ENCODE measurements around the gene TMEM63C. TPM values are rescaled to one million over a fixed set of nuclear protein-coding genes. Genes with fewer than 3 reads are reported as not detected.

TMEM63C gene
- total RNA-seq, 5 donors from 2014 or later (not counting 1 experiment from before 2014, with no cell fraction given) = 0.76 to 2.6 (median 1.3) TPM

DNA sequence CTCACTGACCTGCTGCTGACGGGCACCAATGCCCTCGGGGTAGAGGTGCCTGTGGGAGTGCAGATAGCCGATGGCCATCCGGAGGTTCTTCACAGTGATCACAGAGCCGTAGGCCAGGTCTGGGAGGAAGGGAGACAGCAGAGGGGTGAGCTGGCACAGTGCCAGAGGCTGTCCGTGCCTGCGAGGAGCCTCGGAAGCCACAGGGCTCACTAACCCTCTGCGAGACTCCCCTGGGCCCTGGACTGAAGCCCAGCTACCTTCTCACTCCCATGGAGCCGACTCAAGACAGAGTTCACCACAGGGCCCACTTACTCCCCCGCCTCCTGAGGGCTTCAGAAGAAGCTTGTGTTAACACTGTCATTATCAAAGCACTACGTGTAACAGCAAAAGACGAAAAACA is 114.6 kb downstream of the TMEM63C start:
- H3K4me3 Mint-ChIP-seq = no peak overlapping the region
- no peaks in the 10 kb centered on the region for H3K4me1 Mint-ChIP-seq
- ATAC-seq (replicated peaks in 1 of 4) = no peak
- CTCF ChIA-PET = interaction anchor here in 1 of 2 donors (0.6 kb wide), 1 partner anchor 171 kb away, joined by 3 read pairs; no protein-coding TSS in a partner anchor
- POLR2A ChIA-PET = no interaction called here
- no peaks in the 10 kb centered on the region for H3K27me3 Mint-ChIP-seq
- Histone ChIP-seq H3K36me3 (ENCODE audit: control insufficient read depth in 2 of 2, extremely low read depth in 1 of 2, insufficient read depth in 1 of 2, low read length in 1 of 2) (peaks cover 0 to 5% of the 10 kb centered on the region in 2 donors), H3K4me3 (ENCODE audit: control insufficient read depth in 1 of 2, extremely low read depth in 1 of 2, low read length in 1 of 2) (no peak overlapping the region), H3K9me3 (no peaks in the 10 kb centered on the region), H3K27me3 (replicated peaks in 1 of 2; ENCODE audit: control insufficient read depth in 2 of 2, extremely low read depth in 1 of 2, insufficient read depth in 2 of 2, low read length in 1 of 2) (no peaks in the 10 kb centered on the region), H3K4me1 (ENCODE audit: control insufficient read depth in 1 of 2, extremely low read depth in 1 of 2, insufficient read depth in 2 of 2, low read length in 2 of 2) (no peaks in the 10 kb centered on the region), H3K27ac (ENCODE audit: low read length) (no peak overlapping the region)
- H3K27ac Mint-ChIP-seq = no peak overlapping the region
- 92% methylated on average over 7 of the region's 13 CpGs for WGBS (ENCODE audit: insufficient coverage)
- DNase-seq = no peak
- no peaks in the 10 kb centered on the region for H3K9me3 Mint-ChIP-seq
- peaks cover 34% of the 10 kb centered on the region for H3K36me3 Mint-ChIP-seq

DNA sequence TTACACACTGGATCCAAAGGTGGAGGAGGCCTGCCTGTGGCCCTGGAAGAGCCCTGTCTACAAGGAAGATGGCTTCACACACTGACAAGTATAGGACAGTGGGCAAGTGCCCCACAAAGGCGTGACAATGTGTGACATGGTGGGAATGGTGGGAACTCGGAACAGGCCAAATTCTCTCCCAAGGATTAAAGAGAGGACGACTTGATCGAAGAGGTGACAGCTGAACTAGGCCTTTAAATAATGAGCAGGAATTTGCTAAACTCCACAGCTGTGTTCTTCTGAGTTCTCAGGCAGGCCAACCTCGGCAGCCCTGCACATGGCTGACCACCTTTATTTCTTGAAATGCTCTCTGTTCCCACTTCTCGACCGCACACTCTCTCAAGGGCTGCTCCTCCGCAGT is 115.3 kb downstream of the TMEM63C start:
- Mint-ChIP-seq H3K27me3 (no peaks in the 10 kb centered on the region), H3K4me3 (no peak overlapping the region), H3K4me1 (no peaks in the 10 kb centered on the region), H3K9me3 (no peaks in the 10 kb centered on the region), H3K36me3 (peaks cover 34% of the 10 kb centered on the region), H3K27ac (no peak overlapping the region)
- no peaks in the 10 kb centered on the region for H3K9me3 ChIP-seq
- WGBS (ENCODE audit: insufficient coverage) = 91% methylated on average over 8 of the region's 8 CpGs
- no peaks in the 10 kb centered on the region for H3K27me3 ChIP-seq (replicated peaks in 1 of 2; ENCODE audit: control insufficient read depth in 2 of 2, extremely low read depth in 1 of 2, insufficient read depth in 2 of 2, low read length in 1 of 2)
- no peak overlapping the region for H3K27ac ChIP-seq (ENCODE audit: low read length)
- H3K4me3 ChIP-seq (ENCODE audit: control insufficient read depth in 1 of 2, extremely low read depth in 1 of 2, low read length in 1 of 2) = no peak overlapping the region
- ChIA-PET CTCF (no interaction called here), POLR2A (no interaction called here)
- no peaks in the 10 kb centered on the region for H3K4me1 ChIP-seq (ENCODE audit: control insufficient read depth in 1 of 2, extremely low read depth in 1 of 2, insufficient read depth in 2 of 2, low read length in 2 of 2)
- DNase-seq (no peak), ATAC-seq (replicated peaks in 1 of 4) (no peak)
- H3K36me3 ChIP-seq (ENCODE audit: control insufficient read depth in 2 of 2, extremely low read depth in 1 of 2, insufficient read depth in 1 of 2, low read length in 1 of 2) = peaks cover 0 to 5% of the 10 kb centered on the region in 2 donors

DNA sequence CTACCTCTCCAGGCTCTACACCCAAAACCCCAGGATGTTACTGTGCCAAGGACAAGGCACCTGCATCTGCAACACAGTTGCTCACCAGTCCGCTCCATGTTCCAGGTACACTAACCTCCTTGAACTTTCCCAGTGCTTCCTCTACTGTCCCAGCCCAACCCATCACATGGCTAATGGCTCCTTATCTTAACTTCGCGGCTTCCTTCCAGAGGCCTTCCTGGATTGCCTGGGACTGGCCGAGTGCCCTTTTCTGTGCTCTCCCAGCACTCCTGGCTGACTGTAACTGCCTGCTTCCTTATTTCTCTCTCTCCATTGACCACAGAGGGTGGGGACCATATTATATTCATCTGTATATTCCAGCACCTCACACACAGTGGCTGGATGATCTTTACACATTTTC is 118.2 kb downstream of the TMEM63C start:
- Histone ChIP-seq H3K27me3 (replicated peaks in 1 of 2; ENCODE audit: control insufficient read depth in 2 of 2, extremely low read depth in 1 of 2, insufficient read depth in 2 of 2, low read length in 1 of 2) (no peaks in the 10 kb centered on the region), H3K9me3 (no peaks in the 10 kb centered on the region), H3K4me3 (ENCODE audit: control insufficient read depth in 1 of 2, extremely low read depth in 1 of 2, low read length in 1 of 2) (no peak overlapping the region), H3K27ac (ENCODE audit: low read length) (no peak overlapping the region), H3K4me1 (ENCODE audit: control insufficient read depth in 1 of 2, extremely low read depth in 1 of 2, insufficient read depth in 2 of 2, low read length in 2 of 2) (no peaks in the 10 kb centered on the region), H3K36me3 (ENCODE audit: control insufficient read depth in 2 of 2, extremely low read depth in 1 of 2, insufficient read depth in 1 of 2, low read length in 1 of 2) (peaks cover 0 to 5% of the 10 kb centered on the region in 2 donors)
- DNase-seq = no peak
- Mint-ChIP-seq H3K9me3 (no peaks in the 10 kb centered on the region), H3K4me1 (peaks cover 0 to 14% (median 14%) of the 10 kb centered on the region in 3 donors), H3K27me3 (no peaks in the 10 kb centered on the region), H3K4me3 (no peak overlapping the region), H3K36me3 (peaks cover 31% of the 10 kb centered on the region), H3K27ac (no peak overlapping the region)
- no peak for ATAC-seq (replicated peaks in 1 of 4)
- ChIA-PET POLR2A (interaction anchor here in 1 of 2 donors (0.6 kb wide), 1 partner anchor 528 kb away, joined by 4 read pairs; no protein-coding TSS in a partner anchor), CTCF (no interaction called here)
- 90% methylated on average over 4 of the region's 4 CpGs for WGBS (ENCODE audit: insufficient coverage)

DNA sequence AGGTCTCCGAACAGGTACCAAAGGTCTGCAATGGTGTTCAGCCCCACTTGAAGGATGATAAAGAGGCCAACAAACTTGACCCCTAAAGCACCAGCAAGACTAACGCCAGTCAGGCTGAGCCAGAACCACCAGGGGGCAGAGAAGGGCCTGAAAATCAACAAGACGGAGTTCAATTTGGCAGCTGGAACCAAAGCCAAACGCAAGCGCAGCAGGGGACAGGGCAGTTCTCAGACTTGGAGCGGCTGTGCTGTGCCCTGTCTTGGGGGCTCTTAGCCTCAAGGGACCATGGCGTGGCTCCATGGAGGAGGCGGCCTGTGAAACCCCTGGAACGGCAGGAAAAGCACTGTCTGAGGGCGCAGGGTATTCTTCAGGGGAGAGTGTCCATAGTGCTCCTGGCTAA is 119.5 kb downstream of the TMEM63C start:
- Histone ChIP-seq H3K4me3 (ENCODE audit: control insufficient read depth in 1 of 2, extremely low read depth in 1 of 2, low read length in 1 of 2) (no peak overlapping the region), H3K27ac (ENCODE audit: low read length) (no peak overlapping the region), H3K36me3 (ENCODE audit: control insufficient read depth in 2 of 2, extremely low read depth in 1 of 2, insufficient read depth in 1 of 2, low read length in 1 of 2) (peaks cover 0 to 9% of the 10 kb centered on the region in 2 donors), H3K4me1 (ENCODE audit: control insufficient read depth in 1 of 2, extremely low read depth in 1 of 2, insufficient read depth in 2 of 2, low read length in 2 of 2) (no peaks in the 10 kb centered on the region), H3K27me3 (replicated peaks in 1 of 2; ENCODE audit: control insufficient read depth in 2 of 2, extremely low read depth in 1 of 2, insufficient read depth in 2 of 2, low read length in 1 of 2) (no peaks in the 10 kb centered on the region), H3K9me3 (no peaks in the 10 kb centered on the region)
- DNase-seq (peak in 31 of 35 experiments; percentile 10 to 59 (median 35)), ATAC-seq (replicated peaks in 1 of 4) (peak; percentile 22 to 48 (median 29))
- H3K9me3 Mint-ChIP-seq = no peaks in the 10 kb centered on the region
- CTCF ChIA-PET = interaction anchor here (0.9 to 1.5 kb wide), 3 partner anchors 14 to 15 kb away, joined by 3 to 7 read pairs (median 3); no protein-coding TSS in a partner anchor
- H3K27ac Mint-ChIP-seq = no peak overlapping the region
- H3K36me3 Mint-ChIP-seq = peaks cover 22% of the 10 kb centered on the region
- H3K4me1 Mint-ChIP-seq = peaks cover 0 to 14% (median 14%) of the 10 kb centered on the region in 3 donors
- WGBS (ENCODE audit: insufficient coverage) = 65% methylated on average over 9 of the region's 10 CpGs
- H3K27me3 Mint-ChIP-seq = no peaks in the 10 kb centered on the region
- no peak overlapping the region for H3K4me3 Mint-ChIP-seq
- POLR2A ChIA-PET = no interaction called here

DNA sequence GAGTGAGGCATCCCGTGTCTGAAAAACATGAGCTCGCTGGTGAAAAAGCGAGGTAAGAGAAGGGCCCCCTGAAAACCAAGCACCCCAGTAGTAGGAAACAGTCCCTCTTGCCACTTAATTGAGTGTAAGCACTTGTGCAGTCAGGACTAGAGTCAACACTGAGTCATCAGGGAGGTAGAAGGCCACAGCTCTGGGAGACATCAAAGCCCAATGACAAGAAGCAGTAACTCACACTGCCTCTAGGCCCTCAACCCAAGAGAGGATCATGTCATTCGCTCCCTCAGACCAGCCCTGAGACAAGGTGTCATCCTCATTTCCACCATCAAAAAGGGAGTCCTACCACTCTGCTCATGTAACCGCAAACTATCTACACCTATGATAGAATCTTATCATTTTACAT is 121.3 kb downstream of the TMEM63C start:
- ChIA-PET POLR2A (no interaction called here), CTCF (no interaction called here)
- Mint-ChIP-seq H3K27ac (peak overlapping the region; percentile 17 to 36), H3K9me3 (no peaks in the 10 kb centered on the region), H3K4me1 (peaks cover 0 to 14% (median 14%) of the 10 kb centered on the region in 3 donors), H3K27me3 (no peaks in the 10 kb centered on the region), H3K4me3 (no peak overlapping the region), H3K36me3 (peaks cover 9% of the 10 kb centered on the region)
- DNase-seq (no peak), ATAC-seq (replicated peaks in 1 of 4) (peak in 3 of 4 experiments; percentile 70 to 85 (median 73))
- WGBS (ENCODE audit: insufficient coverage) = 44% methylated on average over 3 of the region's 5 CpGs
- H3K9me3 ChIP-seq = no peaks in the 10 kb centered on the region
- H3K27me3 ChIP-seq (replicated peaks in 1 of 2; ENCODE audit: control insufficient read depth in 2 of 2, extremely low read depth in 1 of 2, insufficient read depth in 2 of 2, low read length in 1 of 2) = no peaks in the 10 kb centered on the region
- H3K4me3 ChIP-seq (ENCODE audit: control insufficient read depth in 1 of 2, extremely low read depth in 1 of 2, low read length in 1 of 2) = no peak overlapping the region
- no peaks in the 10 kb centered on the region for H3K4me1 ChIP-seq (ENCODE audit: control insufficient read depth in 1 of 2, extremely low read depth in 1 of 2, insufficient read depth in 2 of 2, low read length in 2 of 2)
- no peak overlapping the region for H3K27ac ChIP-seq (ENCODE audit: low read length)
- peaks cover 0 to 9% of the 10 kb centered on the region in 2 donors for H3K36me3 ChIP-seq (ENCODE audit: control insufficient read depth in 2 of 2, extremely low read depth in 1 of 2, insufficient read depth in 1 of 2, low read length in 1 of 2)

DNA sequence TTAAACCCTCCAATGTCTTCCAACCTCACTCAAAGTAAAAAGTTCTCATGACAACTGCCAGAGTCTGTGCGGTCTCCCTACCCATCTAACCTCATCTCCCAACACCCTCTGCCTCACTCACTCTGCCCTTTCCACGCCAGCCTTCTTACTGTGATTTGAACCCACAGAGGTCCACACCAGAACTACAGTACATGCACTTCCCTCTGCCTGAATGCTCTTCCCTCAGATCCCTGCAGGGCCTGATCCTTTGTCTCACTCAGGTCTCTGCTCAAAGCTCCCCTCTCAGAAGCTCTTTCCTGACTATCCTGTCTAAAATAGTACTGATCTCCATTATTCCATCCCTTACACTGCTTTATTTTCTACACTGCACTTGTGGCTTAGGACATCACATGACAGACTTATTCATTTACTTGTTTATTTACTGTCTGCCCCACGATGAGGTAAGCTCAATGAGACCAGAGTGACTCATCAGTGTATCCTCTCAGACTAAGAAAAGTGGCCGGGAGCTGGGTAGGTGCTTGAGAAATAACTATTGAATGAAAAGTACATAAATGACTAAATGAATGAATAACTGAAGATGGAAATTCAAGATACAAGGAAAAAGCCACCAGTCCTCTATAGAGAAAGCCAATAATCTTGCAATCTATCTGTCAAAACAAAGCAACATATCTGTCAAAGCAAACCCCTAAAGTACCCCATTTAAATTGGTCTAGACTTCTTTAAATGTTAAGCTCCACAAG is 122.0 kb downstream of the TMEM63C start:
- CTCF ChIA-PET = interaction anchor here (0.8 to 1.4 kb wide), 3 partner anchors 11 to 12 kb away, joined by 3 to 6 read pairs (median 5); no protein-coding TSS in a partner anchor
- no peaks in the 10 kb centered on the region for H3K9me3 Mint-ChIP-seq
- Histone ChIP-seq H3K4me1 (ENCODE audit: control insufficient read depth in 1 of 2, extremely low read depth in 1 of 2, insufficient read depth in 2 of 2, low read length in 2 of 2) (no peaks in the 10 kb centered on the region), H3K36me3 (ENCODE audit: control insufficient read depth in 2 of 2, extremely low read depth in 1 of 2, insufficient read depth in 1 of 2, low read length in 1 of 2) (peaks cover 0 to 4% of the 10 kb centered on the region in 2 donors), H3K4me3 (ENCODE audit: control insufficient read depth in 1 of 2, extremely low read depth in 1 of 2, low read length in 1 of 2) (no peak overlapping the region), H3K9me3 (no peaks in the 10 kb centered on the region), H3K27me3 (replicated peaks in 1 of 2; ENCODE audit: control insufficient read depth in 2 of 2, extremely low read depth in 1 of 2, insufficient read depth in 2 of 2, low read length in 1 of 2) (no peaks in the 10 kb centered on the region), H3K27ac (ENCODE audit: low read length) (no peak overlapping the region)
- 67% methylated on average over 2 of the region's 4 CpGs for WGBS (ENCODE audit: insufficient coverage)
- H3K4me1 Mint-ChIP-seq = peaks cover 0 to 14% (median 14%) of the 10 kb centered on the region in 3 donors
- H3K27me3 Mint-ChIP-seq = no peaks in the 10 kb centered on the region
- peak in 3 of 4 experiments; percentile 59 to 67 (median 65) for ATAC-seq (replicated peaks in 1 of 4)
- H3K4me3 Mint-ChIP-seq = no peak overlapping the region
- peak overlapping the region; percentile 17 to 36 for H3K27ac Mint-ChIP-seq
- H3K36me3 Mint-ChIP-seq = peaks cover 6% of the 10 kb centered on the region
- no peak for DNase-seq
- POLR2A ChIA-PET = no interaction called here

Measured in T-cell (primary cell).